Calu3 (cell line): ENCODE data around the gene P3H3. TPM values are rescaled to one million over a fixed set of nuclear protein-coding genes. Genes with fewer than 3 reads are reported as not detected.

ENCODE experiments used
- BruUV-seq: library from RNA; stranded (reverse); fragments of 400-500 nt; replicated peaks from 2 replicates; lab custom pipeline; 2021; lab: Mats Ljungman, UMichigan
- CTCF ChIA-PET: fragments of 300-600 bp; sonication (Branson Sonifier 250); formaldehyde crosslinking; loops from one replicate; lab custom pipeline; 2022; ENCODE audit warnings: antibody characterized with exemption; lab: Charles Lee
- DNase-seq: peaks from one replicate; pipeline ENCODE4 v3.0.0; 2022
- H3K27ac Mint-ChIP-seq: one replicate; pipeline ENCODE4 v1.8.0; 2022; ENCODE audit warnings: mixed read lengths; ENCODE audit not compliant: unreplicated experiment
- H3K27me3 Mint-ChIP-seq: one replicate; pipeline ENCODE4 v1.8.0; 2022; ENCODE audit warnings: mixed read lengths; ENCODE audit not compliant: unreplicated experiment
- H3K36me3 Mint-ChIP-seq: one replicate; pipeline ENCODE4 v1.8.0; 2022; ENCODE audit warnings: mild to moderate bottlenecking, moderate library complexity, mixed read lengths; ENCODE audit not compliant: insufficient read depth, unreplicated experiment
- H3K4me1 Mint-ChIP-seq: one replicate; pipeline ENCODE4 v1.8.0; 2022; ENCODE audit warnings: mild to moderate bottlenecking, low read depth, mixed read lengths; ENCODE audit not compliant: unreplicated experiment
- H3K4me3 Mint-ChIP-seq: one replicate; pipeline ENCODE4 v1.8.0; 2022; ENCODE audit warnings: mild to moderate bottlenecking, low read depth, moderate library complexity, mixed read lengths; ENCODE audit not compliant: unreplicated experiment
- H3K9me3 Mint-ChIP-seq: one replicate; pipeline ENCODE4 v1.8.0; 2022; ENCODE audit warnings: low read depth, mixed read lengths; ENCODE audit not compliant: unreplicated experiment
- intact Hi-C: fragments of 100-400 bp; cut with micrococcal nuclease; formaldehyde crosslinking; loops from one replicate; pipeline ENCODE4 v1.10.0; 2022; ENCODE audit not compliant: unreplicated experiment
- total RNA-seq: library from RNA; stranded (reverse); gene quantifications from 2 replicates; pipeline ENCODE4 v1.2.3, GENCODE V29; 2022
- TF ChIP-seq, protein P1 (sequence below): fragments of 200-600 bp; IDR thresholded peaks from one replicate; pipeline ENCODE4 v1.8.0; 2022; ENCODE audit warnings: antibody characterized with exemption; ENCODE audit not compliant: unreplicated experiment

The P3H3 gene
- total RNA-seq, 1 experiment from 2014 or later, result 0.45 TPM

DNA sequence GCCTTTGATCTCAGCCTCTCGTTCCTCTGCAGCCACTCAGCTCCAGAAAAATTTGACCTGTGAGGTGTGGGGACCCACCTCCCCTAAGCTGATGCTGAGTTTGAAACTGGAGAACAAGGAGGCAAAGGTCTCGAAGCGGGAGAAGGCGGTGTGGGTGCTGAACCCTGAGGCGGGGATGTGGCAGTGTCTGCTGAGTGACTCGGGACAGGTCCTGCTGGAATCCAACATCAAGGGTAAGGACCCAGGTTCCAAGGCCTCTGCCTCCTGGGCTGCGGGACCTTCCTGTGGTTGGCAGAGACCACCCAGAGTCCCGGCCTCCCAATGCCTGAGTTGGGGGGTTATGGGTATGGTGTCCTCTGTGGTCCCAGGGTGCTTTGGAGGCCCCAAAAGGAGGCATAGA, 11.1 kb upstream of the P3H3 start:
- no peak for DNase-seq
- no peak overlapping the region for H3K27ac Mint-ChIP-seq
- intact Hi-C loops, result no loop called here
- no peaks in the 10 kb centered on the region for H3K4me1 Mint-ChIP-seq
- H3K9me3 Mint-ChIP-seq, result no peaks in the 10 kb centered on the region
- peaks cover 86% of the 10 kb centered on the region for H3K27me3 Mint-ChIP-seq
- no TSS peak for BruUV-seq
- no peak overlapping the region for H3K4me3 Mint-ChIP-seq
- no peaks in the 10 kb centered on the region for H3K36me3 Mint-ChIP-seq
- CTCF ChIA-PET, result no interaction called here
- TF ChIP-seq, protein P1, sequence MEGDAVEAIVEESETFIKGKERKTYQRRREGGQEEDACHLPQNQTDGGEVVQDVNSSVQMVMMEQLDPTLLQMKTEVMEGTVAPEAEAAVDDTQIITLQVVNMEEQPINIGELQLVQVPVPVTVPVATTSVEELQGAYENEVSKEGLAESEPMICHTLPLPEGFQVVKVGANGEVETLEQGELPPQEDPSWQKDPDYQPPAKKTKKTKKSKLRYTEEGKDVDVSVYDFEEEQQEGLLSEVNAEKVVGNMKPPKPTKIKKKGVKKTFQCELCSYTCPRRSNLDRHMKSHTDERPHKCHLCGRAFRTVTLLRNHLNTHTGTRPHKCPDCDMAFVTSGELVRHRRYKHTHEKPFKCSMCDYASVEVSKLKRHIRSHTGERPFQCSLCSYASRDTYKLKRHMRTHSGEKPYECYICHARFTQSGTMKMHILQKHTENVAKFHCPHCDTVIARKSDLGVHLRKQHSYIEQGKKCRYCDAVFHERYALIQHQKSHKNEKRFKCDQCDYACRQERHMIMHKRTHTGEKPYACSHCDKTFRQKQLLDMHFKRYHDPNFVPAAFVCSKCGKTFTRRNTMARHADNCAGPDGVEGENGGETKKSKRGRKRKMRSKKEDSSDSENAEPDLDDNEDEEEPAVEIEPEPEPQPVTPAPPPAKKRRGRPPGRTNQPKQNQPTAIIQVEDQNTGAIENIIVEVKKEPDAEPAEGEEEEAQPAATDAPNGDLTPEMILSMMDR, result no peak

DNA sequence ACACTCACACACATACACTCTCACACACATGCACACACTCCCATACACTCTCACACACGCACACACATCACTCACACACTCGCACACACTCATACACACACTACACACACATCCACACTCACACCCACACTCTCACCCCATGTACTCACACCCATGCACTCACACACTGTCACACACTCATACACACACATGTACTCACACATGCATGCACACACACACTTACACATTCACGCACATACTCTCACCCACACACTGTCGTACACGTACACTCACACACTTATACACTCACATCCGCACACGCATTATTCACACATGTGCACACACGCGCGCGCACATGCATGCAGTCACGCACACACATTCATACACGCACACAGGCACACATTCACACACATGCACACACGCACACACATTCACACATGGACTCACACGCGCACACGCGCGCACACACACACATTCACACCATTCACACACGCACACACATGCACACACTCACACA, 10.5 kb upstream of the P3H3 start:
- intact Hi-C loops, result no loop called here
- Mint-ChIP-seq H3K27ac (no peak overlapping the region), H3K9me3 (no peaks in the 10 kb centered on the region), H3K27me3 (peaks cover 92% of the 10 kb centered on the region), H3K36me3 (no peaks in the 10 kb centered on the region), H3K4me1 (no peaks in the 10 kb centered on the region), H3K4me3 (no peak overlapping the region)
- BruUV-seq, result no TSS peak
- TF ChIP-seq, protein P1, result no peak
- no peak for DNase-seq
- CTCF ChIA-PET, result no interaction called here

- intact Hi-C loops, result no loop called here
- Mint-ChIP-seq H3K36me3 (no peaks in the 10 kb centered on the region), H3K9me3 (no peaks in the 10 kb centered on the region), H3K27me3 (peaks cover 97% of the 10 kb centered on the region), H3K4me1 (no peaks in the 10 kb centered on the region), H3K4me3 (no peak overlapping the region), H3K27ac (no peak overlapping the region)
- TF ChIP-seq, protein P1, result no peak
- no peak for DNase-seq
- CTCF ChIA-PET, result no interaction called here
- BruUV-seq, result no TSS peak
Observed at GRCh38 chr12:6818222-6818621, 10.0 kb upstream of the P3H3 start.

DNA sequence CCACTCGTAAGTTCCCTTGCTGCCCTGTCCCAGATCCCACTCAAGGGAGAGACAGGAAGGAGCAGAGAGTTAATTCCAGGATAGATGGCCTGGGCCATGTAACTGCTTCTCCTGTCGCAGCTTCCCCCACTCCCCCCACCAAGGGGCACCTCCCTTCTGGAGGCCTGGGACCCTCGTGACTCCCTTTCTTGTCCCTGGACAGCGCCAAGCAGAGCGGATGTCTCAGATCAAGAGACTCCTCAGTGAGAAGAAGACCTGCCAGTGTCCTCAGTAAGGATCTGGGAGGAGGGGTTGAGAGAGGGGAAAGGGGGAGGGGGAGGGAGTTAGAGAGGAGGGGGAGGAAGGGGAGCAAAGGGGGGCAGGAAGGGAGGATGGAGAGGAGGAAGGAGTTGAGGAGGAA, 9.6 kb upstream of the P3H3 start:
- peaks cover 98% of the 10 kb centered on the region for H3K27me3 Mint-ChIP-seq

More for the DNA sequence above, 9.6 kb upstream of the P3H3 start:
- CTCF ChIA-PET, result no interaction called here
- Mint-ChIP-seq H3K9me3 (no peaks in the 10 kb centered on the region), H3K27ac (no peak overlapping the region), H3K4me3 (no peak overlapping the region), H3K36me3 (no peaks in the 10 kb centered on the region), H3K4me1 (no peaks in the 10 kb centered on the region)
- no TSS peak for BruUV-seq
- TF ChIP-seq, protein P1, result no peak
- intact Hi-C loops, result no loop called here
- DNase-seq, result no peak
